ENCODE data around the gene PIH1D2. TPM values are rescaled to one million over a fixed set of nuclear protein-coding genes. Genes with fewer than 3 reads are reported as not detected.

The PIH1D2 gene
- total RNA-seq, 4 donors from 2014 or later = 1.7 to 3.3 (median 2.8) TPM

GRCh38 chr11:112086422-112087191 lies 12.8 kb upstream of the PIH1D2 start, which contains the start of the genes SDHD and TIMM8B:
SDHD (plus strand) TSS chr11:112086873; CDS start chr11:112086908, 35 bp downstream.
TIMM8B (minus strand) TSS chr11:112086756; CDS start chr11:112086723, 33 bp downstream.
- DNase-seq = peak; percentile 81
- H3K4me1 ChIP-seq = peaks cover 21 to 52% (median 27%) of the 10 kb centered on the region in 3 donors
- H3K27ac ChIP-seq = peak within 1 kb of the TSS; percentile 84 to 95 (median 88)
- 0 to 2% methylated on average over 15 to 33 of the region's 45 CpGs for WGBS, 2 donors
- peak within 1 kb of the TSS; percentile 37 to 99 (median 85) for H3K4me3 ChIP-seq
- intact Hi-C loops (cut with DNase I) = loop anchor here (10.0 kb wide), 1 partner anchor 152 kb away; the partner anchor contains the start of gene DIXDC1
- H3K27me3 ChIP-seq = no peaks in the 10 kb centered on the region
- TF ChIP-seq CTCF (IDR thresholded peaks at IDR 0.05) (peak in 4 of 6 experiments; percentile 27 to 53 (median 44)), POLR2A (IDR thresholded peaks at IDR 0.05) (peak in 3 of 4 donors; percentile 36 to 63 (median 55))
- H3K36me3 ChIP-seq = peaks cover 15 to 74% (median 28%) of the 10 kb centered on the region in 3 donors
- no peaks in the 10 kb centered on the region for H3K9me3 ChIP-seq

GRCh38 chr11:112085822-112086421 lies 12.1 kb upstream of the PIH1D2 start:
- no peaks in the 10 kb centered on the region for H3K27me3 ChIP-seq
- H3K9me3 ChIP-seq = no peaks in the 10 kb centered on the region
- H3K4me1 ChIP-seq = peaks cover 21 to 52% (median 27%) of the 10 kb centered on the region in 3 donors
- peak overlapping the region; percentile 37 to 99 (median 85) for H3K4me3 ChIP-seq
- TF ChIP-seq CTCF (IDR thresholded peaks at IDR 0.05) (no peak), POLR2A (IDR thresholded peaks at IDR 0.05) (no peak)
- peak overlapping the region; percentile 84 to 95 (median 88) for H3K27ac ChIP-seq
- peaks cover 9 to 74% (median 28%) of the 10 kb centered on the region in 3 donors for H3K36me3 ChIP-seq
- 2 to 4% methylated on average over 15 to 19 of the region's 19 CpGs for WGBS, 2 donors
- DNase-seq = no peak
- intact Hi-C loops (cut with DNase I) = loop anchor here (10.0 kb wide), 1 partner anchor 151 kb away; the partner anchor contains the start of gene DIXDC1

- intact Hi-C loops (cut with DNase I) = loop anchor here (10.0 kb wide), 1 partner anchor 148 kb away; the partner anchor contains the start of gene DIXDC1
- no peaks in the 10 kb centered on the region for H3K27me3 ChIP-seq
- peaks cover 0 to 75% (median 37%) of the 10 kb centered on the region in 3 donors for H3K36me3 ChIP-seq
- H3K4me3 ChIP-seq = no peak overlapping the region
- no peaks in the 10 kb centered on the region for H3K9me3 ChIP-seq
- DNase-seq = no peak
- peaks cover 7 to 24% (median 12%) of the 10 kb centered on the region in 3 donors for H3K4me1 ChIP-seq
- H3K27ac ChIP-seq = no peak overlapping the region
- no peak for TF ChIP-seq POLR2A (IDR thresholded peaks at IDR 0.05)
- TF ChIP-seq CTCF (IDR thresholded peaks at IDR 0.05) = no peak
- 56 to 59% methylated on average over 4 of the region's 4 CpGs for WGBS, 2 donors
These were observed 8.9 kb upstream of the PIH1D2 start for GRCh38 chr11:112082729-112083128.

- Histone ChIP-seq H3K27ac (no peak overlapping the region), H3K9me3 (no peaks in the 10 kb centered on the region), H3K27me3 (no peaks in the 10 kb centered on the region), H3K36me3 (peaks cover 0 to 71% (median 6%) of the 10 kb centered on the region in 3 donors), H3K4me3 (no peak overlapping the region), H3K4me1 (no peaks in the 10 kb centered on the region)
- DNase-seq = no peak
- WGBS, 2 donors = 70 to 85% methylated on average over 1 of the region's 1 CpG
- no peak for TF ChIP-seq POLR2A (IDR thresholded peaks at IDR 0.05)
- intact Hi-C loops (cut with DNase I) = no loop called here
These were observed 10.9 kb downstream of the PIH1D2 start for GRCh38 chr11:112062923-112063322.

GRCh38 chr11:112058103-112058502 lies 15.7 kb downstream of the PIH1D2 start:
- no peaks in the 10 kb centered on the region for H3K9me3 ChIP-seq
- H3K27me3 ChIP-seq = no peaks in the 10 kb centered on the region
- 24 to 43% methylated on average over 1 of the region's 1 CpG for whole genome bisulfite sequencing, 2 donors
- no peaks in the 10 kb centered on the region for H3K4me1 ChIP-seq
- intact Hi-C loops (cut with DNase I) = no loop called here
- no peak for TF ChIP-seq CTCF (IDR thresholded peaks at IDR 0.05)
- TF ChIP-seq POLR2A (IDR thresholded peaks at IDR 0.05) = no peak
- DNase-seq = no peak
- no peak overlapping the region for H3K27ac ChIP-seq
- peaks cover 0 to 100% (median 16%) of the 10 kb centered on the region in 3 donors for H3K36me3 ChIP-seq
- no peak overlapping the region for H3K4me3 ChIP-seq
